ENCODE data around the gene CD4.

Gene CD4

GRCh38 chr12:6817098-6817497, 27.8 kb downstream of the CD4 start:
- no peak for DNase-seq (ENCODE audit: low spot score)

GRCh38 chr12:6817662-6818157, 28.4 kb downstream of the CD4 start:
- no peak for DNase-seq (ENCODE audit: low spot score)

GRCh38 chr12:6818222-6818621, 28.9 kb downstream of the CD4 start:
- DNase-seq (ENCODE audit: low spot score): no peak

GRCh38 chr12:6818645-6819044, 29.3 kb downstream of the CD4 start:
- no peak for DNase-seq (ENCODE audit: low spot score)

GRCh38 chr12:6819106-6820030, 30.0 kb downstream of the CD4 start:
- no peak for DNase-seq (ENCODE audit: low spot score)

GRCh38 chr12:6820166-6820565, 30.8 kb downstream of the CD4 start:
- DNase-seq (ENCODE audit: low spot score): no peak

- DNase-seq (ENCODE audit: low spot score): peak; percentile 61
Observed at GRCh38 chr12:6821591-6822425, 32.5 kb downstream of the CD4 start, which contains the start of gene GPR162. GPR162 (plus strand) TSS chr12:6821821; CDS start chr12:6823899, 2,078 bp downstream.

- no peak for DNase-seq (ENCODE audit: low spot score)
Observed at GRCh38 chr12:6822426-6823135, 33.3 kb downstream of the CD4 start.

GRCh38 chr12:6823182-6824084, 34.1 kb downstream of the CD4 start:
- no peak for DNase-seq (ENCODE audit: low spot score)

- no peak for DNase-seq (ENCODE audit: low spot score)
Observed at GRCh38 chr12:6824085-6824775, 34.9 kb downstream of the CD4 start.

- peak; percentile 29 for DNase-seq (ENCODE audit: low spot score)
Observed at GRCh38 chr12:6824901-6825381, 35.6 kb downstream of the CD4 start.

- peak; percentile 94 for DNase-seq (ENCODE audit: low spot score)
Observed at GRCh38 chr12:6825398-6826124, 36.2 kb downstream of the CD4 start.

GRCh38 chr12:6826125-6826733, 36.9 kb downstream of the CD4 start:
- no peak for DNase-seq (ENCODE audit: low spot score)

- DNase-seq (ENCODE audit: low spot score): no peak
Observed at GRCh38 chr12:6826734-6827436, 37.6 kb downstream of the CD4 start.

- DNase-seq (ENCODE audit: low spot score): peak; percentile 92
Observed at GRCh38 chr12:6827437-6827911, 38.1 kb downstream of the CD4 start.

GRCh38 chr12:6827982-6828780, 38.9 kb downstream of the CD4 start, which contains the start of gene P3H3:
P3H3 (plus strand) TSS chr12:6828407; CDS start chr12:6828441, 34 bp downstream.
- peak; percentile 58 for DNase-seq (ENCODE audit: low spot score)
